Endothelial cell of umbilical vein (primary cell): Measurements from ENCODE around the gene TDO2.

ENCODE experiments used
- EZH2 ChIP-seq: IDR thresholded peaks from 2 replicates; pipeline ENCODE4 v1.6.1; 2012; ENCODE audit warnings: borderline replicate concordance, low read depth, mild to moderate bottlenecking, moderate library complexity, low read length, inconsistent platforms; ENCODE audit not compliant: severe bottlenecking
- FOS ChIP-seq: IDR thresholded peaks from 2 replicates; pipeline ENCODE4 v1.6.1; 2011; ENCODE audit warnings: mild to moderate bottlenecking, low read length, moderate library complexity, borderline replicate concordance; ENCODE audit not compliant: insufficient read depth
- GATA2 ChIP-seq: IDR thresholded peaks from 2 replicates; pipeline ENCODE4 v1.7.0; 2011; ENCODE audit warnings: low read depth, mild to moderate bottlenecking, moderate library complexity, mixed read lengths, low read length; ENCODE audit not compliant: insufficient read length, insufficient read depth
- JUN ChIP-seq: IDR thresholded peaks from 2 replicates; pipeline ENCODE4 v1.6.1; 2011; ENCODE audit warnings: borderline replicate concordance, low read depth; ENCODE audit not compliant: insufficient read length, insufficient read depth
- MYC ChIP-seq: IDR thresholded peaks from one replicate; pipeline ENCODE4 v1.6.1; 2011; ENCODE audit warnings: mild to moderate bottlenecking, low read depth, low read length
- POLR2A ChIP-seq: IDR thresholded peaks from 2 replicates; pipeline ENCODE4 v1.6.1; 2012; ENCODE audit warnings: low read depth, mild to moderate bottlenecking, control low read depth, low read length
- POLR2AphosphoS5 ChIP-seq: IDR thresholded peaks from 2 replicates; pipeline ENCODE4 v1.6.1; 2012; ENCODE audit warnings: low read depth, mild to moderate bottlenecking, control low read depth, low read length, moderate library complexity; ENCODE audit not compliant: insufficient read depth
- TF ChIP-seq, protein P1 (sequence below), 2 donors: IDR thresholded peaks; 1 replicate in 1 of 2; 2 replicates in 1 of 2; pipeline ENCODE4 v1.5.1; 2011; ENCODE audit warnings: low read length in 2 of 2, mild to moderate bottlenecking in 2 of 2, moderate library complexity in 2 of 2, control low read depth in 1 of 2, inconsistent platforms in 1 of 2, low read depth in 1 of 2; ENCODE audit not compliant: insufficient read depth in 1 of 2; ENCODE audit errors: extremely low read depth in 1 of 2
- TF ChIP-seq, protein P2 (sequence below): IDR thresholded peaks from 2 replicates; pipeline ENCODE4 v1.6.1; 2011; ENCODE audit not compliant: insufficient read depth, insufficient read length

DNA sequence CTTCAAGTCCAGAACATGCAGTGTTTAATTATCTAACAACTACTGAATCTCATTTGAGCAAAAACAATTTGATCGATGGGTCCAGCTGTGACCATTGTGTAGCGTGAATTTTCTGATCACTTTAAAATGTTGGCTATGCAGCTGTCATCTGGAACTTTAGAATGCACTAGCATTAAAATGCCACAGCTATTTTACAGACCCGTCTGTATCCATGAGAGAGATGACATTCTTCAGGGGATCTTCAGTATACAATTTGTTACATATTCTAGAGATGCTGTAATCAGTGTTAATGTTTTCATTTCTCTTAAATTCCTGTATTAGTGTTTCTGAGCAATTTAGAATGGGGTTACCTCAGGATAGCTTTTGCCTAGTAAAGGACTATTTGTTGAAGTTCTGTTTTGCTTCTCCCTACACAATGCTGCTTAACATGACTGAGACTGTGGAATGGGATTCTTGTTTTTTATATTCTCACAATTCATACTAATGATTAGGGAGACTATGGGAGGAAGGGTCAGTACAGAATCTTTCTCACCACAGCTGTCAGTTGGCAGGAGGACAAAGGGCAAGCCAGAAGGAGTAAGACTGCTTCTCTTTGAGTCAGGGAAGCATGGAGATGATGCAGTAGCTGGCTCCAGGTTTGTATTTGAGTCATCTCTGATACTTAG lies 63.4 kb downstream of the TDO2 start:
- TF ChIP-seq, protein P1, sequence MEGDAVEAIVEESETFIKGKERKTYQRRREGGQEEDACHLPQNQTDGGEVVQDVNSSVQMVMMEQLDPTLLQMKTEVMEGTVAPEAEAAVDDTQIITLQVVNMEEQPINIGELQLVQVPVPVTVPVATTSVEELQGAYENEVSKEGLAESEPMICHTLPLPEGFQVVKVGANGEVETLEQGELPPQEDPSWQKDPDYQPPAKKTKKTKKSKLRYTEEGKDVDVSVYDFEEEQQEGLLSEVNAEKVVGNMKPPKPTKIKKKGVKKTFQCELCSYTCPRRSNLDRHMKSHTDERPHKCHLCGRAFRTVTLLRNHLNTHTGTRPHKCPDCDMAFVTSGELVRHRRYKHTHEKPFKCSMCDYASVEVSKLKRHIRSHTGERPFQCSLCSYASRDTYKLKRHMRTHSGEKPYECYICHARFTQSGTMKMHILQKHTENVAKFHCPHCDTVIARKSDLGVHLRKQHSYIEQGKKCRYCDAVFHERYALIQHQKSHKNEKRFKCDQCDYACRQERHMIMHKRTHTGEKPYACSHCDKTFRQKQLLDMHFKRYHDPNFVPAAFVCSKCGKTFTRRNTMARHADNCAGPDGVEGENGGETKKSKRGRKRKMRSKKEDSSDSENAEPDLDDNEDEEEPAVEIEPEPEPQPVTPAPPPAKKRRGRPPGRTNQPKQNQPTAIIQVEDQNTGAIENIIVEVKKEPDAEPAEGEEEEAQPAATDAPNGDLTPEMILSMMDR (IDR thresholded peaks at IDR 0.05; ENCODE audit: extremely low read depth in 1 of 2, insufficient read depth in 1 of 2, low read depth in 1 of 2, low read length in 2 of 2), result no peak
- no peak for TF ChIP-seq POLR2A
- TF ChIP-seq FOS, result no peak
- no peak for TF ChIP-seq POLR2AphosphoS5
- no peak for TF ChIP-seq JUN
- no peak for TF ChIP-seq MYC
- no peak for TF ChIP-seq GATA2
- no peak for TF ChIP-seq EZH2
- TF ChIP-seq, protein P2, sequence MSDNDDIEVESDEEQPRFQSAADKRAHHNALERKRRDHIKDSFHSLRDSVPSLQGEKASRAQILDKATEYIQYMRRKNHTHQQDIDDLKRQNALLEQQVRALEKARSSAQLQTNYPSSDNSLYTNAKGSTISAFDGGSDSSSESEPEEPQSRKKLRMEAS, result no peak
